AG10803 (cell line): ENCODE data around the gene MCM10.
A peak's percentile ranks its signal among the peaks of the same experiment; 100 is the strongest.

ENCODE experiments used
- DNase-seq: peaks from one replicate; pipeline ENCODE4 v3.0.0; 2010; ENCODE audit warnings: low read depth
- H3K4me3 ChIP-seq: 2 replicates; pipeline ENCODE4 v1.5.1; 2011; ENCODE audit warnings: mild to moderate bottlenecking, low read length, control low read depth
- CTCF ChIP-seq: conservative IDR thresholded peaks from 2 replicates; pipeline ENCODE4 v1.5.1; 2011; ENCODE audit warnings: mild to moderate bottlenecking, low read length, control low read depth, inconsistent platforms

The MCM10 gene

GRCh38 chr10:13219685-13220670, 58.6 kb downstream of the MCM10 start:
- no peak overlapping the region for H3K4me3 ChIP-seq
- peak; percentile 5 for DNase-seq
- peak; percentile 21; the same call in 1 of the 2 replicates for TF ChIP-seq CTCF

DNA sequence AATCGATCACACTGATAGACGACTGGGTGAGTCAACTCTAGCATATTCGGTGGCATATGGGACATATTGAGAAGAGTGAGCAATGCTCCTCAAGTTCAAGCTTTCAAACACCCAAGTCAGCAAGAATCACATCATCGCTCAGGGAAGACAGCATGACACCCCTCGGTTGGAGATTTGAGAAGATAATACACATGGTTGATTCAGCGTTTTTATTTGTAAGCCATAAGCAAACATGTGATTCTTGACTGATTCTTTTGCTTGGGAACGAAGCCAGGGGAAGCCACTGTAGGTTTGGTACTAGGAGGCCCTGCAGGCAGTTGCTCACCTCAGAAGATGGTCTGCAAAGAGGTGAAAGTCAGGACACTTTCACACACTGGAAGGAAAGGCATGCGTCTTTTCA, 60.2 kb downstream of the MCM10 start:
- no peak for TF ChIP-seq CTCF
- no peak overlapping the region for H3K4me3 ChIP-seq
- no peak for DNase-seq

DNA sequence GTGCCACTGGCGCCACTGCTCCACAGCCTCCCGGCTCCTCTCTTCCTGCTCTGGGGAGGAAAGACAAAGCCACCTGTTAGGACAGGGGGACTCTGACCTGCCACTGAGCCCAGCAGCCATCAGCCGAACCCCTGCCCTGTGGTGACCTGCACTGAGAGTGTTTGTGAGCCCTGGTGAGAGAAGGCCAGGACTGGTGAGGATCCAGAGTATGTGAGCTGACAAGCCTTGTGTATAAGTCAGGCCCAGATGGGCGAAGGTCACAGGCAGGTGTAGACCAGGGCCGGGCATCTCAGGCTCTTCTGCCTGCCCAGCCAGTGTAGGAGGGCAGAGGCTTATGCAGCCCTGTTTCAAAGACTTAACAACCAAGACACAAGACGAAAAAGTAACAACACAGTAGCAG, 60.8 kb downstream of the MCM10 start:
- TF ChIP-seq CTCF, result no peak
- DNase-seq, result no peak
- no peak overlapping the region for H3K4me3 ChIP-seq

DNA sequence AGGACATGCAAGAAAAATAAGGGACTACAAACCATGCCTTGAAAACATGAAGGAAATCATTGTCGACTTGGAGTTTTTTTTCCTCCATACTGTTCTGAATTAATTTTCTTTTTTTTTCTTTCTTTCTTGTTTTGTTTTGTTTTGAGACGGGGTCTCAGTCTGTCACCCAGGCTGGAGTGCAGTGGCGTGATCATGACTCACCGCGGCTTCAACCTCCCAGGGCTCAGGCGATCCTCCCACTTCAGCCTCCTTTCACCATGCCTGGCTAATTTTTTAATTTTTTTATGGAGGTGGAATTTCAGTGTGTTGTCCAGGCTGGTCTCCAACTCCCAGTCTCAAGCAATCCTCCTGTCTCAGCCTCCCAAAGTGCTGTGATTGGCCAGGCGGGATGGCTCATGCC, 61.2 kb downstream of the MCM10 start:
- no peak for TF ChIP-seq CTCF
- DNase-seq, result no peak
- H3K4me3 ChIP-seq, result no peak overlapping the region

DNA sequence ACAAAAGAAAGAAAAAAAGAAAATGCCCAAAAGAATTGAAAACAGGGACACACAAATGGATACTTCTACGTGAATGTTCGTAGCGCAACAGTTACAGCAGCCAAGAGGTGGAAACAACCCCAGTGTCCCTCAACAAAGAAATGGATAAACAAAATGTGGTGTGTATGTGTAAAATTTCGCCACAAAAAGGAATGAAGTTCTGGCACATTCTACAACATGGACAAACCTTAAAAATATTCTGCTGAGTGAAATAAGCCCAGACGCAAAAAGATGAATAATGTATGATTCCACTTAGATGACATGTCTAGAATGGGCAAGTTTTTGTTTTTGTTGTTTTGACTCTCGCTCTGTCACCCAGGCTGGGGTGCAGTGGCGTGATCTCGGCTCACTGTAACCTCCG, 61.9 kb downstream of the MCM10 start:
- no peak for TF ChIP-seq CTCF
- no peak overlapping the region for H3K4me3 ChIP-seq
- no peak for DNase-seq

DNA sequence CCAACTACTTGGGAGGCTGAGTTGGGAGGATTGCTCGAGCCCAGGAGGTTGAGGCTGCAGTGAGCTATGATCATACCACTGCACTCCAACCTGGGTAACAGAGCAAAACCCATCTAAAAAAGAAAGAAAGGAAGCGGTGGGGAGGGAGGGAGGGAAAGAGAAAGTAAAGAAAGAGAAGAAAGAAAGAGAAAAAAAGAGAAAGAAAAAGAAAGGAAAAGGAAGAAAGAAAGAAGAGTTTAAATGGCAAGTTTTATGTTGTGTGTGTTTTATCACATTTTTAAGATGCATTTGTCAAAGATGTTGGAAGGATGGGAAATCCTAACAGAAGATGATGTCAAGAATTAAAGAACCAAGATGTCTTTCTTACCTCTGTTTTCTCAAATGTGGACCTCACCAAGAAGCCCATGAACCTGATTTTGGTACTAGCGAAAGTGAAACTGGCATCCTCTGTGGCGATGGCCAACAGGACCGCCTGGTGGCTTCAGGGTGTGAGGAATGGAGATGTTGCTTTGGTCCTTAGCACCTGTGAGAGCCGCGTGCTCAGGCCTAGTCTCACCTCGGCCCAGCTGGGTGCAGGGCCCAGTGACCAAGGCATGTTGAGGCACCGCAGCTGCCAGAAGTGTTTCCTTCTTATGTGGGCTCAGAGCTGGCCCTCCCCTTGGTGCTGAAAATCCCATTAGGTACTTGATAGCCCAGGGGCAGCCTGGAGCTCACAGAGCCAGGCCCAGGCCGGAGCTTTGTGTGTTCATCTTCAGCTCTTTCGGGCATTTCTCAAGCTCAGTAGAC, 63.0 kb downstream of the MCM10 start:
- no peak for TF ChIP-seq CTCF
- no peak for DNase-seq

DNA sequence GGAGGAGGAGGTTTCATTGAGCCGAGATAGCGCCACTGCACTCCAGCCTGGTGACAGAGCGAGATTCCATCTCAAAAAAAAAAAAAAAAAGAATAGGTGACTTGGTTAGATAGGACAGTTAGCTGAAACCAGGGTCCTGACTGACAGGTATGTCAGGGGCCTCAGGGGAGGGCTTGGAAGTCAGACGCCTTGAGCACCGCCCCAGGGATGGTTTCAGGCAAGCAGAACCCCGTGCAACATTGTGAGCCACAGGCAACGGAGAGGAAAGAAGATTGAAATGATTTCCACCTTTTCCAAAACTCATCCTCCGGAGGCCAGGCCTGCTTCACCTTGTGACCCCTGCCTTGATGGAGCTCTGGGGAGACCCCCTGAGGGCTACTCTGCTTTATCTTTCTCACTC, 64.2 kb downstream of the MCM10 start:
- H3K4me3 ChIP-seq, result no peak overlapping the region
- no peak for TF ChIP-seq CTCF
- DNase-seq, result no peak

More for the DNA sequence above, 63.0 kb downstream of the MCM10 start:
- no peak overlapping the region for H3K4me3 ChIP-seq
